HG03103 (cell line): ENCODE data around the gene RAB21.
"Not testable (repeated sequence)": the region's sequence is repeated elsewhere in the genome, so short reads cannot be mapped to it uniquely, and the experiment has no call there.

Experiments used
- ATAC-seq: cut with Tn5 transposase; IDR thresholded peaks from one replicate; pipeline ENCODE4 v1.9.1; 2021; ENCODE audit warnings: low read depth; ENCODE audit not compliant: unreplicated experiment

Gene RAB21

DNA sequence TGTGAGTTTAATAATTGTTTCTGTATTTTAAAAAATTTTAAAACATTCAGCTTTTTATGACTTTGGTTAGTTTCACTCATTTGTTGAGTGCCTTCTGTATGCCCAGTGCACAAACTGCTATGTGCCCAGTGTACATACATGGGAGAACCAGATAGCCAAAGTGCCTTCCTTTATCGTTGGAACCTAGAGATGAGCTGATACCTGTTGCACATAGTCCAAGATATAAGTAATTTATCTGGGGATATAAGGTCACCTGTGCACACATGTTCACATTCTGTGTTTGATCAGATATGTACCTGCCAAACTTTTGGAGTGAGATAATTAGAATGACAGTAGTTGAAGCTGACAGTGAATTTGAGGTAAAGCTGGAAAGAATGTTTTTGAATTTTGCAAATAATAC lies 37.9 kb downstream of the RAB21 start:
- no peak for ATAC-seq

DNA sequence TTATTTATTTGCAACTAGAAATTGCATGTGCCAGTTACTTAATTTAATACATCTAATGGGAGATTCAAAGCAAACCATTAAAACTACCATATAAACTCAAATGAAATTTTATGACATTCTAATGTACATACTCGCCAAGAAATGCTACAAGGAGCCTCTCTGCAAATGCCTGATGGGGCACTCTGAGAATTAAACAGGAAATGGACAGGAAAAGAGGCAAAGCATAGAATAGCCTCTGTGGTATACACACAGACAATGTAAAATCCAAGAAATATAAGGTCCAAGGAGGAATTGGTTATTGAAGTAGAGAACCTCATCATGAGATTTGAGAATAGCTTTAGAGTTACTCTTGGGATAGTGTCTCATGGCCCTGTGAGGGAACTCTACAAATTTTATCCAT lies 41.2 kb downstream of the RAB21 start:
- no peak for ATAC-seq

DNA sequence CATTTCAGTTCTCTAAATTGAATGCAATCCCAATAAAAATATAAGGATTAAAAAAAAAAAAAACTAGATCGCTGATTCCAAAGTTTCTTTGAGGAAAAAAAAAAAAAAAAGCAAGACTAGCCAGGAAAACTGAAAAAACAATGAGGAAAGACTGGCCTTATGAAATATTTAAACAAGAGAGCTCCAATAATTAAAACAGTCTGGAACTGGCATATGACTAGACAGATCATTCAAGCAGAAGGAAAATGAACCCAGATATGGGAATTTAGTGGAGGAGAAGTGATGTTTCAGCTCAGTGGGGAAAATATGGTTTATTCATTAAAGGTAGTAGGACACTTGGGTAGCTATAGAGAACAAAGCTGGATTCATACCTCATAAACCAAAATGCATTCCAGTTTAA lies 42.9 kb downstream of the RAB21 start:
- ATAC-seq, result no peak

DNA sequence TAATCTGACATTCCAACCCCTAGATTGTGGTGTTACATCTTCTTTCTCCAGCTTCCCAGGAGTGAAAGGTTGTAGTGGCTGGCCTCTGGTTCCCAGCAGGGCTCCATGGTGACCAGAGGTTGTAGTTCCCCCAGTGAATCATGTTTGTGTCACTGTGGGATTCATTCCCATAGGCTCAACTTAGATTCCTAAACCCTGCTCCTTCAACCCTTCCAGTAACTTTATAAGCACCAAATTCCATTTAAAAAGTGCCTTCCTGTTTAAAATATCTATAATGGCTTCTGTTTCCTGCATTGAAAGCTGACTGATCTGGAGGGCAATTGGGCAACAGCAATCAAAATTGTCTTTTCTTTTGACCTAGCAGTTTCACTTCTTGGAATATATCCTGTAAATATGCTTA lies 44.4 kb downstream of the RAB21 start:
- no peak for ATAC-seq

DNA sequence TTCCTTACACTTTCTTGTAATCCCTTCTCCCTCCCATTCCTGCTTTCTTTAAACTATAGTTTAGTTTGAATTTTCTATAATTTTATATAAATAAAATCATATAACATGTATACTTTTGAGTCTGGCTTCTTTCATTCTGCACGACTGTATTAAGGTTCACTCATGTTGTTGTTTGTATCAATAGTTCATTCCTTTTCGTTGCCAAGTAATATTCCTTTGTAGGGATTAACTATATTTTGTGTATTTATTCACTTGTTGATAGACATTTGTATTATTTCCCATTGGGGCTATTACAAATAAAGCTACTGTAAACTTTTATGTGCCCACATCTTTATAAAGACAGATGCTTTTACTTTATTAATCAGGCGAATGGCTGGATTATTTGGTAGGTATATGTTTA lies 45.5 kb downstream of the RAB21 start:
- ATAC-seq, result no peak

DNA sequence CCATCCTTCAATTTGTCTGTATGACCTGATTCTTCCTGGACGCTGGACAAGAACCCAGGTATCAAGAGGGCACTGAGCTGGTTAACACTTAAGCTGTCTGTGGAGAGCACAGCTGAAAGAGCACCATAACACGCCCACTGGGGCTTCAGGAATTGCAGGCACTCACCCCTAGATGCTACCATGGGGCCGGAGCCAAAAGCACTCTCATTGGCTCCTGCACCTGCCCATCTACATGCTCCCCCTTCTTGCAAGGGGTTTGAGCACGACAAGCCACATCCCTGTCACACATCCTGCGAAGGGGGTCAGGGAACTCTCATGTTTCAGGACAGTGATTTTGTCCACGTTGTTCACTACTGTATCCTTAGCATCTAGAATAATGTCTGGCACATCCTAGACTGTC lies 49.8 kb downstream of the RAB21 start:
- no peak for ATAC-seq

DNA sequence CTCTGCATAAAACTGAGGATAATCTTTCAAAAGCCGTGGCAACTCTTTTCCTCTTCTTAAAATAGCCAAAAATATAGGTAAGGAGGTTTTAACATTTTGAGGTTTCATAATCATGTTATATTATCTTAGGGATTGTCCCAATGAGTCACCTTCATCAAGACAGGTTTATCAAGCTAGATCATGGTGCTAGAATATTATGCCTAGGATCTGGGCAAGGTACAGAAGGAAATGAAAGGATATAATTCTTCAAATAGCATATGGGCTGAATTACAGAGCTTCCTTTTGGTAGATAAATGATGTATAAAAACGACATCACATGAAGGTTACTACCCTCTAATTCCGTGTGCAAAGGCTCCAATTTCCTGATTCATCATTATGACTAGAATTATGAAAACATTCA lies 56.3 kb downstream of the RAB21 start:
- ATAC-seq, result no peak

DNA sequence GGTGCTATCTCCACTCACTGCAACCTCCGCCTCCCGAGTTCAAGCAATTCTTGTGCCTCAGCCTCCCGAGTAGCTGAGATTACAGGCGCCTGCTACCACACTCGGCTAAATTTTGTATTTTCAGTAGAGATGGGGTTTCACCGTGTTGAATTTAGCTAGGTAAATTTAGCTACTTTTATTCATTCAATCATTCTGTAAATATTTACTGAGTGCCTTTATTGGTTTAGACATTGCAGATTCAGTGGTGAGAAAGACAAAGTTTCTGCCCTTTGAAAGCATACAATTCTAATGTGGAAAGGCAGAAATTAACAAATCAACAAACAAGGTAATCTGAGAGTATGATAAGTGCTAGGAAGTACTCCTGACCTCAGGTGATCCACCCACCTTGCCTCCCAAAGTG lies 60.6 kb downstream of the RAB21 start:
- not testable (repeated sequence) for ATAC-seq

DNA sequence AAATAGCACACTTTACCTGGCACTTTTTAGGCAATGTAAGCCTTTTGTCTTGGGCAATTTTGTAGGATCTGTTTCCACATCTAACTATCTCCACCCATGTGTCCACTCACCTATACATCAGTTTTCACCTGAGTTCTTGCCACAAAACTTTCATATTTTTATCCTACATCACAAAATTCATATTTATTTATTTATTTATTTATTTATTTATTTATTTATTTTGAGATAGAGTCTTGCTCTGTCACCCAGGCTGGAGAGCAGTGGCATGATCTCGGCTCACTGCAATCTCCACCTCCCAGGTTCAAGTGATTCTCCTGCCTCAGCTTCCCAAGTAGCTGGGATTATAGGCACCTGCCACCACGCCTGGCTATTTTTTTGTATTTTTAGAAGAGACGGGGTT lies 67.4 kb downstream of the RAB21 start:
- not testable (repeated sequence) for ATAC-seq

DNA sequence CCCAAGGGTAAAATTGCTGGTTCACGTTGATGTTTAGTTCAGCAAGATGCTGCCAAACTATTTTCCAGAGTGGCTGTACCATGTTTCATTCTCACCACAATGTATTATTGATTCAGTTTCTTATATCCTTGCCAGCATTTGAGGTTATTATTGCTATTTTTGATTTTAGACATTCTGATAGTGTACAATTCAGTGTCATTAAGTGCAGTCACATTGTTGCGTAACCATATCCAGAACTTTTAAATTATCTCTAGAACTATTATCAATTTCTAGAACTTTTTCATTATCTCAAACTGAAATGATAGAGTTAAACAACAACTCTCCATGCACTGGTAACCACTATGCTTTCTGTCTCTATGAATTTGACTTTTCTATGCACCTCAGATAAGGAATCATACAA lies 74.2 kb downstream of the RAB21 start:
- no peak for ATAC-seq

DNA sequence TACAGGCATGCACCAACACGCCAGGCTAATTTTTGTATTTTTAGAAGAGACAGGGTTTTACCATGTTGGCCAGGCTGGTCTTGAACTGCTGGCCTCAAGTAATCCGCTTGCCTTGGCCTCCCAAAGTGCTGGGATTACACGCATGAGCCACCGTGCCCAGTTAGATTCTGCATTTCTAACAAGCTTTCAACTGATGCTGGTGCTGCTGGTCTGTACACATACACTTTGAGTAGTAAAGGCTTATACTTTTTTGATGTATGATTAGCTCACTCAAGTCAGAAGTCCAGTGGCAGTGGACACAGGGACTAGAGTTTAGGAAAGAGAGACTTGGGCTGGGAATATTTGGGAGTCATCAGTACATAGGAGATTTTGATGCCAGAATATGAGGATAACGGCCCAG lies 82.7 kb downstream of the RAB21 start:
- ATAC-seq, result no peak

DNA sequence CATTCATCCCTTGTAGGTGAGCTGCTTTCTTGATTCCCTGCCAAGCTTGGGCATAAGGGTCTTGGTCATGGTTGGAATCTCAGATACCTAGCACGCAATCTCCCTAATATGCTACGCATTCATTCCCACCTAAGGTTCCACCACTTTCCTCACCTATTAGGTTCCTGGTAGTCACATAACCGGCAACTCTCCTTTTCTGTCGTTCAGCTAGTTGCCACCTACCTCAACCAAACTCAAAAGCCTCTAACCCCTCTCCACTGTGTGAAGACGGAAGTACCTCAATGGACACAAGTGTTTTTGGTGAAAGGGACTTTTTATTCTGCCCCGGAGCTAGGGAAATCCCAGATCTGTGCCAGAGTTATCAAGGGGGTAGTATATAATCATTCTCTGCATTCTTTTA lies 83.6 kb downstream of the RAB21 start:
- no peak for ATAC-seq

DNA sequence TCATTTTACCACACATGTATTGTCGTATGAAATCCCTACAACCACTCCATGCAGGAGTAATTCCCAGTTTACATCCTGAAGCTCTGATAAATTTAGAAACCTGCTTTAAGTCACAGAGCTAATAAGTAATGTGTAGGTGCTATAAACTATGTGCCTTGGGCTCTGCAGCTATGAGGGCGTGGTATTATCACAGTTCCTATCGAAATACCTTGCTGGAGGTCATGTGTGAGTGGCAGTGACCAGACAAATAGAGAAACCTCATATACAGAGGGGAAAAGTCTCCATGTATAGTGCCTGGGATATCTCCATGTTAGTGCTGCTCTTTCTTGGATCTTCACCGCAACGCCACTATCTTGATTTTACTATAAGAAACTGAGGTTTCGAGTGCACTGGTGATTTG lies 84.0 kb downstream of the RAB21 start:
- ATAC-seq, result no peak

DNA sequence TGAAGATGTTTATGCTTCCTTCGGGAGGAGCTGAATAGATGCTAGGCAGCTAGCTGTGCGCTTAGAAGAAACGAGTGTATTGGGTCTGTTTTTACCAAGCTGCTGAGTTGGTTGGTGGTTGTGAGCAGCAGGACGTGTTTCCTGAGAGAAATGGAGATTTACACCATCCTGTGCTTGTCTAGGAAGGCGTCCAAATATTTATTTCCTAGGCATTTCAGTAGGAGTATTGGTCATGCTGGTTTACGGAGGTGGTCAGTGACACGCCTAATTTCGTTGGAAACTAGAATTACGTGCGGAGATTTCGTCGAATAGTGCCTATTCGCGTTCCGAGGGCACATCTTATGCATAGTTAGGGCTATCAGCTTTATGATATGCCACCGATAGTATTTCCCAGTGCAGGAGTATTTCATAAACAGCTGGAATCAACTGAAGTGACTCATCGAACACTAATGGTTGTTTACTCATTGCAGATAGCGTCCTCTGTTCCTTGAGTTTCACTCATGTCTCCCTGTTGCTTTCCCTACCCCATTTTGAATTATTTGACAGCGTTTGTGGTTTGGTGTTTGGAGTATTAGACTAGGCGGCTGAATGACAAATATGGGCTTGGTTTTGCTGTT lies 85.7 kb downstream of the RAB21 start:
- no peak for ATAC-seq

DNA sequence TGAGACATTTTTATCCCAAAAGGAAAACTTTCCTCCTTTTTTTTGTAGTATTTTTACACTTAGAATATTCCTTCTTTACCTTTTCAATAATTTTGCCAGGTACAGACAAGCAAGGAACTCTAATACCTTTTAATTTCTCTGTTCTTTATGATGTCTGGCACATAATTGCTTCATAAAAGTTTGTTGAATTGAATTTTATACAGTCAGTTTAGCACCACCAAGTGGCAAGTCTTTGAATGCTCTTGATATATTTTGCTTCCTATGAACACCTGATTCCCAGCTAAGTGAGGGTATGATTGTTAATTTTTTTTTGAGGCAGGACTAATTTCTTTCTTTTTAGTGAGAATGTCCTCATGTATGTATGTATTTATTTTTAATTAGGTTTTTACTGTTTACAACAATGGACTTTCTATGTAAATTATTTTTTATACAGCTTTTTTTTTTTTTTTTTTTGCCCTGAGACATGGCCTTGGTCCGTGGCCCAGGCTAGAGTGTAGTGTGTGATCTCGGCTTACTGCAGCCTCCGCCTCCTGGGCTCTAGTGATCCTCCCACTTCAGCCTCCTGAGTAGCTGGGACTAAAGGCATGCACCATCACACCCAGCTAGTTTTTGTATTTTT lies 91.8 kb downstream of the RAB21 start:
- ATAC-seq, result no peak

DNA sequence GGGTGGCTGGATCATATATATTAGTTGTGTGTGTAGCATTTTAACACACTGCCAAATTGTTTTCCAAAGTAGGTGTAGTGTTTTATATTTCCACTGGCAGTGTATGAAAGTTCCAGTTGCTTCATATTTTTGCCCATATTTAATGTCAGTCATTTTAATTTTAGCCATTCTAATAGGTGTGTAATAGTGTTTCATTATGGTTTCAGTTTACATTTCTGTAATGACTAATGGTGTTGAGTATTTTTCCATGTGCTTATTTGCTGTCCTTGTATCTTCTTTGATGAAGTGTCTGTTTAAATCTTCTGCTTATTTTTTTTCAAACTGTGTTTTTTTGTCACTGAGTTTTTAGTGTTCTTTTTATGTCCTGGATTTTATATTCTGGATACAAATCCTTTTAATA lies 93.5 kb downstream of the RAB21 start:
- peak; percentile 56 for ATAC-seq

DNA sequence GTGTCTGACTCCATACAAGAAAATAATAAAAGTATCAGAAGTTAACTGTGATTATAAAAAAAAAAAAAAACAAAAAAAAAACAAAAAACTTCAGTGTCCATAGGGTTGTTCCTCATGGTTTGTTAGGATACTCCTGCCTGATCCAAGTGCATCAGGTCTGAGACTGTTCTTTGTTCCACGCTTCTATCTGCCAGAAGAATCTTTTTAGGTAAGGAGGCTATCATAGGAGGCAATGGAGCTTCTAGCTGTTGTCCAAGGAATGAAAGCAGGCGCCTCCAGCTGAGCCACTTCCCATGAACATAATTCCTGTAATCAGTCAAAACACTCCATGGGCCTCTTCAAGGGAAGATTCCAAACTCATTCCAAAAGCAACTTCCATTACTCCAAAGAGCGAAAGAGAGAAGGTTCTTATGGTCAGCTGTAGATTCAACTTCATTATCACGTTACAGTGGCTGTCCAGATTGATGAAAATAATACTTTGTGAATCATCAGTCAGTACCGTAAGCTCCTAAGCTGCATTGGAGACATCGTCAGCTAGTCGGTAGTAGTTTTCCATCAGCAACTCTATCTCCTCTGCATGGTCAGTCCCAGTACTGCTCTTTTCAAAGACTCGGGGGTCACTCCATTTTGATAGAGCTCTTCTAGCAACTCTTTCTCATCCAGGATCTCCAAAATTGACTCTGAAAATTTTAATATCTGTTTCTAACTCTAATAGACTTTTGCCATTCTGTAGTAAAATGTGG lies 94.6 kb downstream of the RAB21 start:
- no peak for ATAC-seq
